SJCRH30 (cell line): ENCODE measurements around the gene ZNF469. TPM values are rescaled to one million over a fixed set of nuclear protein-coding genes. Genes with fewer than 3 reads are reported as not detected.

Source experiments
- DNase-seq, 2 experiments: peaks; one replicate each; pipeline ENCODE4 v3.0.0-alpha.2; 2015 to 2020
- H3K27ac ChIP-seq: fragments of 250-450 bp; sonication (Bioruptor Pico); 2 replicates; pipeline ENCODE4 v1.5.1; 2020; ENCODE audit warnings: mild to moderate bottlenecking, moderate library complexity
- H3K27me3 ChIP-seq: fragments of 250-450 bp; sonication (Bioruptor Pico); 2 replicates; pipeline ENCODE4 v1.5.1; 2020; ENCODE audit warnings: mild to moderate bottlenecking, moderate library complexity
- H3K36me3 ChIP-seq: fragments of 250-450 bp; sonication (Bioruptor Pico); 2 replicates; pipeline ENCODE4 v1.5.1; 2020; ENCODE audit warnings: mild to moderate bottlenecking, moderate library complexity
- H3K4me1 ChIP-seq: fragments of 250-450 bp; sonication (Bioruptor Pico); 2 replicates; pipeline ENCODE4 v1.5.1; 2020; ENCODE audit warnings: mild to moderate bottlenecking, moderate library complexity
- H3K4me3 ChIP-seq: fragments of 250-450 bp; sonication (Bioruptor Pico); 2 replicates; pipeline ENCODE4 v1.5.1; 2020; ENCODE audit warnings: mild to moderate bottlenecking, moderate library complexity
- H3K9me3 ChIP-seq: fragments of 250-450 bp; sonication (Bioruptor Pico); replicated peaks from 2 replicates; pipeline ENCODE4 v1.5.1; 2020; ENCODE audit warnings: mild to moderate bottlenecking, moderate library complexity
- total RNA-seq: library from RNA; depleted of rRNA; stranded (reverse); fragments of >200 nt; shearing (Covaris generic); gene quantifications from 2 replicates; pipeline ENCODE4 v1.2.3, GENCODE V29; 2014

ZNF469 gene
- total RNA-seq, 1 experiment from 2014 or later = not detected

DNA sequence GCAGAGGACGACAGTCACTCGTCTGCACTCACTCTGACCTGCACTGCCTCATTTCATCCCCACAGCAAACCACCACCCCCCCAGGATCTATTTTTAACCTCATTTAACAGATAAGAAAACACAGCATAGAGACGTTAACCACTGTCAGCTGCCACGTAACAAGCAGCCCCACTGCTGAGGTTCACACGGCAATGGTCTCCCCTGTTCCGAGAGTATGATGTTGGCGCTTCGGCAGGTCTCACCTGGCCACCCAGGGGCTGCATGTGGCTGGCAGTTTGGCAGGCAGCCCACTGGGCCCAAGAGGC, 16.1 kb downstream of the ZNF469 start:
- H3K4me1 ChIP-seq = no peaks in the 10 kb centered on the region
- no peak overlapping the region for H3K4me3 ChIP-seq
- H3K9me3 ChIP-seq = no peaks in the 10 kb centered on the region
- DNase-seq = no peak
- H3K27ac ChIP-seq = no peak overlapping the region
- H3K36me3 ChIP-seq = no peaks in the 10 kb centered on the region
- peaks cover 2% of the 10 kb centered on the region; the same call in 1 of the 2 replicates for H3K27me3 ChIP-seq

DNA sequence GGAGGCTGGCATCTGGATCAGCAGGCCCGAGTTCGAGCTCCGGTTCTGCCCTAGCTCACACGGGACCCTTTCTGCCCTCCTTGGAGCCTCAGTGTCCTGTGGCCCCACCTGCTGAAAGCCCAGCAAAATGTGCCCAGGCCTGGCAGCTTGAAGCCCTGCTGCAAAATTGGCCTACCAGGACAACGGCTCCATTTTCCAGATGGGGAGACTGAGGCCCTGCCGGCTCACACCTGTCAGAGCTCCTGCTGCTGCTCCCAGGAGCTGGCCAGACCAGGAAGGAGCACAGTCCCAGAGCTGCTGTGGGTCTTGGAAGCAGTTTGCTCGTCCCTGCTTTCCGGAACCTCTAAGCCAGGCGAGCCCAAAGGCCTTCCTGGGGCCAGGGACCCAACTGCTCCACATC, 17.4 kb downstream of the ZNF469 start:
- no peaks in the 10 kb centered on the region for H3K9me3 ChIP-seq
- H3K27me3 ChIP-seq = peaks cover 2% of the 10 kb centered on the region; the same call in 1 of the 2 replicates
- no peaks in the 10 kb centered on the region for H3K36me3 ChIP-seq
- H3K4me3 ChIP-seq = no peak overlapping the region
- H3K4me1 ChIP-seq = no peaks in the 10 kb centered on the region
- no peak overlapping the region for H3K27ac ChIP-seq
- no peak for DNase-seq

GRCh38 chr16:88401604-88402246, 19.0 kb downstream of the ZNF469 start:
- DNase-seq = no peak
- no peaks in the 10 kb centered on the region for H3K36me3 ChIP-seq

GRCh38 chr16:88402551-88403240, 19.9 kb downstream of the ZNF469 start:
- DNase-seq = no peak
- Histone ChIP-seq H3K4me1 (no peaks in the 10 kb centered on the region), H3K9me3 (no peaks in the 10 kb centered on the region), H3K36me3 (no peaks in the 10 kb centered on the region), H3K4me3 (no peak overlapping the region), H3K27me3 (no peaks in the 10 kb centered on the region; the same call in 1 of the 2 replicates), H3K27ac (no peak overlapping the region)

More at GRCh38 chr16:88401604-88402246, 19.0 kb downstream of the ZNF469 start:
- H3K9me3 ChIP-seq = no peaks in the 10 kb centered on the region
- peaks cover 2% of the 10 kb centered on the region; the same call in 1 of the 2 replicates for H3K27me3 ChIP-seq
- no peak overlapping the region for H3K27ac ChIP-seq
- no peaks in the 10 kb centered on the region for H3K4me1 ChIP-seq
- no peak overlapping the region for H3K4me3 ChIP-seq

GRCh38 chr16:88403794-88404581, 21.2 kb downstream of the ZNF469 start:
- Histone ChIP-seq H3K4me3 (no peak overlapping the region), H3K4me1 (no peaks in the 10 kb centered on the region), H3K27me3 (no peaks in the 10 kb centered on the region), H3K36me3 (no peaks in the 10 kb centered on the region), H3K9me3 (no peaks in the 10 kb centered on the region), H3K27ac (no peak overlapping the region)
- no peak for DNase-seq

- Histone ChIP-seq H3K27ac (no peak overlapping the region), H3K9me3 (no peaks in the 10 kb centered on the region), H3K4me3 (no peak overlapping the region), H3K27me3 (no peaks in the 10 kb centered on the region), H3K4me1 (no peaks in the 10 kb centered on the region), H3K36me3 (no peaks in the 10 kb centered on the region)
- no peak for DNase-seq
Measured at GRCh38 chr16:88404769-88405168, 22.0 kb downstream of the ZNF469 start.

- H3K9me3 ChIP-seq = no peaks in the 10 kb centered on the region
- no peak for DNase-seq
- H3K27ac ChIP-seq = no peak overlapping the region
- no peak overlapping the region for H3K4me3 ChIP-seq
- no peaks in the 10 kb centered on the region for H3K27me3 ChIP-seq
- no peaks in the 10 kb centered on the region for H3K36me3 ChIP-seq
- no peaks in the 10 kb centered on the region for H3K4me1 ChIP-seq
Measured at GRCh38 chr16:88405216-88406060, 22.7 kb downstream of the ZNF469 start.

DNA sequence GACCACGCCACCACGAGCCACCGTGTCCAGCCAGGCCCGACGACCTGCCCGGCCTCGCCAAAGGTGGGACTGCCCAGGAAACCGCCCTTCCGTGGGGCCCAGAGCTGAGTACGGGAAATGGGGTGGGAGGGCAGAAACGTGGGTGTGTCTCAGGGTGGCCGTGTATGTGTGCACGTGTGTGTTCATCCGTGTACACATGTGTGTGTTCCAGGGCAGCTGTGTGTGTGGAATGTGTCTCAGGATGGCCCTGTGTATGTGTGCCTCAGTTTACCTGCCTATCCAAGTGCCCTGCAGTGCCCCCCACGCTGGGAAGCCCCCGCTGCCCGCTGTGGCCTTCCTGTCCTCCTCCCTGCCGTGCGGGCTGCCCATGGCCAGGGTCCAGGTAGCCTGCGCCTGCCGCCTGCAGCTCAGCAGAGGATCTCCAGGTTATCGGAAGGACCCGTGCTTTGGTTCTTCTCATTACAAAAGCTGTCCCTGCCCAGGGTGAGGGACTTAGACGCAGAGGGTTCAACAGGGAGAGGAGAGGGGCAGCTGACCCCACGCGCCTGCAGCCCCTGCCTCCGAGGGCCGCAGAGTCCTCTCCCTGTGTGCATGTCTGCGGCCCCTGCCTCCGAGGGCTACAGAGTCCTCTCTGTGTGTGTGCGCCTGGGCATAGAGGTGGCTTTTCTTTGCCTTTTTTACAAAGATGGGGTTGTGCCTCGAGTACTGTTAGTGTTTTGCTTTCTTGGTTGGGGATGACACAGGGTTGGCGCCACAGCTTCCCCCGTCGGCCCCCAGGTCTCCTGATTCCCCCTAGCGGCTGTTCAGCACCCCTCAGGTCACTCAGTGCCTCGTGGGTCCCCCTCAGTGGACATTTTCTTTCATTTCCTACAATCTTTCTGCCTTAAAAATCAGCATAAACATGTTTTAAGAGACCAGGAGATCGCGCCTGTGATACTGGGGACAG, 23.6 kb downstream of the ZNF469 start:
- no peaks in the 10 kb centered on the region for H3K36me3 ChIP-seq
- H3K4me1 ChIP-seq = no peaks in the 10 kb centered on the region
- no peaks in the 10 kb centered on the region for H3K27me3 ChIP-seq
- no peak overlapping the region for H3K27ac ChIP-seq
- no peaks in the 10 kb centered on the region for H3K9me3 ChIP-seq
- no peak for DNase-seq
- H3K4me3 ChIP-seq = no peak overlapping the region

DNA sequence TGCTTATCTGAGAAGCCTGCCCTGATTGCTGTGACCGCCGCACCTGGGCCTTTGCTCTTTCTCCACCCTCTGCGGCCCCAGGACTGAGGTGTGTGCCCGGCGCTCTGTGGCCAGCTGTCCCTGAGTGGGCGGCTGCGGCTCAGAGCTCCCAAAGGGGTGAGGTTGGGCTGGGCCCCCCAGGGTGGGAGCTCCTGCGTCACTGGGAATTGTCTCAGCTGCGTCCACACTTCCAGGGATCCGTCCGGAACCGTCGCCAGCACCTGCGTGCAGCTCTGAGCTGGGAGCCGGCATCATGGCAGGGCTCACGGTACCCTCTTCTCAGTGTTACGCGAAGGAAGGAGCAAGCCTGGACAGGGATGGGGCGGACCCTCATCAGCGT, 24.3 kb downstream of the ZNF469 start:
- H3K27ac ChIP-seq = no peak overlapping the region
- no peaks in the 10 kb centered on the region for H3K4me1 ChIP-seq
- H3K36me3 ChIP-seq = no peaks in the 10 kb centered on the region
- no peaks in the 10 kb centered on the region for H3K9me3 ChIP-seq
- DNase-seq = no peak
- no peaks in the 10 kb centered on the region for H3K27me3 ChIP-seq
- H3K4me3 ChIP-seq = no peak overlapping the region

GRCh38 chr16:88407807-88408206, 25.0 kb downstream of the ZNF469 start:
- Histone ChIP-seq H3K9me3 (no peaks in the 10 kb centered on the region), H3K4me3 (no peak overlapping the region), H3K27ac (no peak overlapping the region), H3K36me3 (no peaks in the 10 kb centered on the region), H3K4me1 (no peaks in the 10 kb centered on the region), H3K27me3 (no peaks in the 10 kb centered on the region)
- no peak for DNase-seq

DNA sequence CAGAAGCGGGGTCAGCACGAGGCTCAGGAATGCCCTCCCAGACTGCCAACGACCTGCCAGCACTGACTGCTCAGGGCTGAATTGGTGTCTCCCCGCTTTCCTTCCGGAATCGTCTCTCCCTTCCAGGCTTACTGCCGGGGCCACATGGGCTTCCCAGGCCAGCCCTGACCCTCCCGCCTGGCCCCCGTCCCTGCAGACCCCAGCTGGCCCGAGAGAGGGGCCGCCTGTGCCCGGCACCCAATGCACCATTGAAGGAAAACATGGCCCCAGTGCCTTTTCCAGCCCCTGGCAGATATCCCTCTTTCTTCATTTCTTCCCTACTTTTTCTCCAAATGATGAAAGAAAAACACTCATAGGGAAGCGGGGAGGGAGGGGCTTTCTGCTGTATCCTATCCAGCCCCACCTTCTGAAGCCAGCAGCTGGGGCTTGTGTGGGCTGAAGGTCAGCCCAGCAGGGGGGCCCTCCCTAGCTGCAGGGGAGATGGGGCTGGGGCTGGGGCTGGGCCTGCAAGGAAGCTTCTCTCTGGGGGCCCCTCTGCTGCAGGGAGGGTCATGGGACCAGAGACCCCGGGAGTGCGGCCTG, 25.9 kb downstream of the ZNF469 start:
- Histone ChIP-seq H3K36me3 (no peaks in the 10 kb centered on the region), H3K27me3 (no peaks in the 10 kb centered on the region), H3K9me3 (no peaks in the 10 kb centered on the region), H3K27ac (no peak overlapping the region), H3K4me1 (no peaks in the 10 kb centered on the region), H3K4me3 (no peak overlapping the region)
- no peak for DNase-seq

DNA sequence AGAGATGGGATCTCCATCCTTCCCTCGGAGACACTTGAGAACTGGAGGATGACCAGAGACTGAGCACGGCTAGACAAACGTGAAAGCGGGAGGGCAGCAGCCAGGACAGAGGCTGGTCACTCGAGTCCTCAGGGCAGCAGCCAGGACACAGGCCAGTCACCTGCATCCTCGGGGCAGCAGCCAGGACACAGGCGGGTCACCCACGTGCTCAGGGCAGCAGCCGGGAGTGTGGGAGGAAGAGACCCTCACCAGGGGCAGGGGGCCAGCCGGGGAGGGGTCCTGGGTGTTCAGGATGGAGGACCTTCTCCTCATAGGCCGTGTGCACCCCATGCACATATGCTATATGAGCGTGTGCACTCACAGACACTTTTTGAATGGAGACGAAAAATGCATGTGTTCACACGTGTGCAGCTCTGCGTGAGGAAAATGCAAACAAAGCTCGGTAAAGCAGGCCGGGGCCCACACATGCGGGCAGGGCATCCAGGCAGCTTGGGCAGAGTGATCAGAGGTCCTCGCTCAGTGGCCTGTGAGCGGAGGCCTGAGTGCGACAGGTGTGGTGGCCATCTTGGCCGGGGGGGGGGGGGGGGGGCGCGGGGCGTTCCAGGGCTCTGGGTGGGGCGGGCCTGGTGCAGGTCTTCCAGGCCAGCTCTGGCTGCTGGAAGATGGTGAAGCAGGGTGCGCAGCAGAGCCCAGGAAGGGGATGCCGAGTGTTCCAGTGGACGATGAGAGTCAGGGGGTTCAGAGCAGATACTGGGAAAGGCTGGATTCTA, 26.7 kb downstream of the ZNF469 start:
- no peak for DNase-seq
- no peaks in the 10 kb centered on the region for H3K27me3 ChIP-seq
- H3K36me3 ChIP-seq = no peaks in the 10 kb centered on the region
- H3K4me3 ChIP-seq = no peak overlapping the region
- no peaks in the 10 kb centered on the region for H3K4me1 ChIP-seq
- H3K9me3 ChIP-seq = no peaks in the 10 kb centered on the region
- H3K27ac ChIP-seq = no peak overlapping the region
